ENCODE results near the gene RNF214. TPM values are rescaled to one million over a fixed set of nuclear protein-coding genes. Genes with fewer than 3 reads are reported as not detected.
A peak's percentile ranks its signal among the peaks of the same experiment; 100 is the strongest.

RNF214 gene
- total and polyA plus RNA-seq, 2 donors (not counting 1 experiment from before 2014, with no cell fraction given) = 16.0 to 36.1 TPM

DNA sequence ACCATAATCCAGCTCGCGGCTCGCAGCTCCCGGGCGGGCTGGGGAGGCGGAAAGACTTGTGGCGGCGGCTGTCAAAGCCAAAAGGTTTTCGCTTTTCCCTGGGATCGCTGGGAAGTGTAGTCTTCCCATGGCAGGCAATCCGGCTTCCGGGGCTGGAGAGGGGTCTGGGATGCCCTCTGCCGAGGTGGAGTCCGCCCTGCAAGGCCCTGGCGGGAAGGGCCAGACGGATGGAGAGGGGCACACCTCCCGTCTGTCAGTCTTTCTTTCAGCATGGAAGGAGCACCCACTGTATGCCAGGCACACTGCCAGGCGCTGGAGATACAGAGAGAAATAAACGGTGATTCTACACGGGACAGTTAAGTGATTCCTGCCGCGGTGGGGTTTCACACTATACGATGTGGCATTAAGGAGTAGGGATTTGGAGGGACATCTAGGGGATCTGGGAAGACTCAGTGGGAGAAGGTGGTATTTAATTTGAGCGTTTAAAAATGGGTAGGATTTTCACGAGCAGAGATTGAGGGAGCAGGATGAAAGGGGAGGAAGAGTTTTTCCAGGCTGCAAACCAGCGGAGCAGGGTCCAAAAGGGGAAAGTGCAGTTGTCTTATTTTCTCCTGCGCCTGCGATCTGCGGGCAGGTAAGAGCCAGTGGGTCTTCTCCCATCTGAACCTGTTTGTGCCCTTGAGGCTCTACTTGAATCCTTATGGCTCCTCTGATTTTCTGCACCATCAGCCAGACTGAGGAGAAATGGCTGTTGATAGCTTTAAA is 83.9 kb downstream of the RNF214 start, which contains the start of gene BACE1:
BACE1 (minus strand) TSS at position 60 of the 765 bp plus-strand sequence. CDS start 461 bp downstream, outside the sequence.
- CTCF ChIA-PET = interaction anchor here (1.3 to 1.6 kb wide), 2 partner anchors 11 to 12 kb away, joined by 4 to 5 read pairs; partner anchors contain the start of gene CEP164

More for the DNA sequence above, 83.9 kb downstream of the RNF214 start, which contains the start of gene BACE1:
- no peak within 1 kb of the TSS for H3K27ac ChIP-seq (ENCODE audit: low read length in 2 of 2)
- peak within 1 kb of the TSS in 4 of 5 experiments; percentile 35 to 54 (median 52) for H3K4me3 ChIP-seq (ENCODE audit: control extremely low read depth in 1 of 5, extremely low read depth in 1 of 5, insufficient read depth in 1 of 5, low read depth in 2 of 5, low read length in 4 of 5)
- intact Hi-C loops (cut with micrococcal nuclease) = no loop called here
- peak within 1 kb of the TSS; percentile 51 for H3K9ac ChIP-seq (ENCODE audit: low read length)
- peaks cover 16 to 19% of the 10 kb centered on the region in 2 donors for H3K4me1 ChIP-seq (ENCODE audit: control insufficient read depth in 2 of 2, insufficient read depth in 2 of 2, low read length in 2 of 2)
- peaks cover 0 to 32% (median 20%) of the 10 kb centered on the region in 4 experiments for H3K27me3 ChIP-seq (replicated peaks in 1 of 4; ENCODE audit: control extremely low read depth in 1 of 4, control insufficient read depth in 3 of 4, insufficient read depth in 4 of 4, low read length in 3 of 4)
- H3K9me3 Mint-ChIP-seq (ENCODE audit: insufficient read depth) = no peaks in the 10 kb centered on the region
- TF ChIP-seq, protein P1, sequence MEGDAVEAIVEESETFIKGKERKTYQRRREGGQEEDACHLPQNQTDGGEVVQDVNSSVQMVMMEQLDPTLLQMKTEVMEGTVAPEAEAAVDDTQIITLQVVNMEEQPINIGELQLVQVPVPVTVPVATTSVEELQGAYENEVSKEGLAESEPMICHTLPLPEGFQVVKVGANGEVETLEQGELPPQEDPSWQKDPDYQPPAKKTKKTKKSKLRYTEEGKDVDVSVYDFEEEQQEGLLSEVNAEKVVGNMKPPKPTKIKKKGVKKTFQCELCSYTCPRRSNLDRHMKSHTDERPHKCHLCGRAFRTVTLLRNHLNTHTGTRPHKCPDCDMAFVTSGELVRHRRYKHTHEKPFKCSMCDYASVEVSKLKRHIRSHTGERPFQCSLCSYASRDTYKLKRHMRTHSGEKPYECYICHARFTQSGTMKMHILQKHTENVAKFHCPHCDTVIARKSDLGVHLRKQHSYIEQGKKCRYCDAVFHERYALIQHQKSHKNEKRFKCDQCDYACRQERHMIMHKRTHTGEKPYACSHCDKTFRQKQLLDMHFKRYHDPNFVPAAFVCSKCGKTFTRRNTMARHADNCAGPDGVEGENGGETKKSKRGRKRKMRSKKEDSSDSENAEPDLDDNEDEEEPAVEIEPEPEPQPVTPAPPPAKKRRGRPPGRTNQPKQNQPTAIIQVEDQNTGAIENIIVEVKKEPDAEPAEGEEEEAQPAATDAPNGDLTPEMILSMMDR (IDR thresholded peaks at IDR 0.05) = no peak
- TF ChIP-seq EZH2 (IDR thresholded peaks at IDR 0.05; ENCODE audit: borderline replicate concordance, insufficient read depth, low read depth, low read length, poor library complexity, severe bottlenecking) = no peak
- ATAC-seq (ENCODE audit: low read depth) (peak; percentile 28), DNase-seq (peak; percentile 10)
- H4K20me1 ChIP-seq (ENCODE audit: control insufficient read depth, insufficient read depth, low read length, poor library complexity, severe bottlenecking) = no peaks in the 10 kb centered on the region
- H3K27ac Mint-ChIP-seq = no peak within 1 kb of the TSS
- H3K9me3 ChIP-seq (ENCODE audit: control extremely low read depth in 1 of 3, control insufficient read depth in 2 of 3, insufficient read depth in 1 of 3, low read length in 2 of 3) = peaks cover 0 to 7% (median 0%) of the 10 kb centered on the region in 3 donors
- POLR2A ChIA-PET = no interaction called here
- peak within 1 kb of the TSS; percentile 66 for H2AFZ ChIP-seq (ENCODE audit: insufficient read depth, low read depth, low read length, poor library complexity, severe bottlenecking)
- WGBS (ENCODE audit: insufficient coverage) = 21% methylated on average over 29 of the region's 29 CpGs
- peak within 1 kb of the TSS; percentile 91 for H3K4me2 ChIP-seq (replicated peaks; ENCODE audit: low read depth, low read length, poor library complexity, severe bottlenecking)
- H3K36me3 ChIP-seq (replicated peaks in 1 of 2; ENCODE audit: control extremely low read depth in 1 of 2, control insufficient read depth in 1 of 2, extremely low read depth in 1 of 2, insufficient read depth in 2 of 2, low read length in 1 of 2) = no peaks in the 10 kb centered on the region
- no peaks in the 10 kb centered on the region for H3K79me2 ChIP-seq (ENCODE audit: control insufficient read depth, insufficient read depth, low read length)
- peaks cover 43% of the 10 kb centered on the region for H3K27me3 Mint-ChIP-seq
- peaks cover 12% of the 10 kb centered on the region for H3K4me1 Mint-ChIP-seq
- H3K4me3 Mint-ChIP-seq = peak within 1 kb of the TSS; percentile 83
